H1 (cell line): Measurements from ENCODE around the gene DVL3. TPM values are rescaled to one million over a fixed set of nuclear protein-coding genes. Genes with fewer than 3 reads are reported as not detected.

ENCODE experiments used
- CTCF ChIA-PET: fragments of 300-600 bp; sonication (Branson Sonifier 250); formaldehyde crosslinking; loops from one replicate; lab custom pipeline; 2021; ENCODE audit not compliant: partially characterized antibody; lab: Charles Lee
- POLR2A ChIA-PET: fragments of 300-600 bp; sonication (Branson Sonifier 250); formaldehyde crosslinking; loops from one replicate; lab custom pipeline; 2021; ENCODE audit warnings: inconsistent platforms; ENCODE audit not compliant: partially characterized antibody; lab: Charles Lee
- DNase-seq, 2 experiments: peaks; one replicate each; pipeline versions ENCODE4 v3.0.0 to v3.0.0-alpha.2; 2010 to 2022; ENCODE audit warnings: low spot score in 2 of 2, low read depth in 1 of 2, mixed read lengths in 1 of 2
- FAIRE-seq: peaks from 2 replicates; lab custom pipeline; 2011; peaks lifted over from hg19 to GRCh38; lab: Jason Lieb, UNC
- H2AFZ ChIP-seq: 2 replicates; pipeline ENCODE4 v1.8.1; 2012; ENCODE audit warnings: low read length, inconsistent platforms
- H2AK5ac ChIP-seq: 2 replicates; pipeline ENCODE4 v1.6.1; 2013; ENCODE audit warnings: low read depth, low read length
- H2BK120ac ChIP-seq: replicated peaks from 2 replicates; pipeline ENCODE3; 2013; ENCODE audit warnings: low read depth, low read length, inconsistent platforms
- H2BK12ac ChIP-seq: 2 replicates; pipeline ENCODE4 v1.6.1; 2013; ENCODE audit warnings: low read depth, low read length
- H2BK15ac ChIP-seq: 2 replicates; pipeline ENCODE4 v1.6.1; 2013; ENCODE audit warnings: low read length
- H2BK20ac ChIP-seq: 2 replicates; pipeline ENCODE4 v1.6.1; 2013; ENCODE audit warnings: low read length
- H2BK5ac ChIP-seq: 2 replicates; pipeline ENCODE4 v1.6.1; 2013; ENCODE audit warnings: low read depth, low read length
- H3K14ac ChIP-seq: 2 replicates; pipeline ENCODE4 v1.6.1; 2013; ENCODE audit warnings: inconsistent platforms; ENCODE audit not compliant: insufficient read length
- H3K18ac ChIP-seq: 2 replicates; pipeline ENCODE4 v1.6.1; 2013; ENCODE audit warnings: low read length; ENCODE audit errors: extremely low read depth
- H3K23ac ChIP-seq: 2 replicates; pipeline ENCODE4 v1.6.1; 2013; ENCODE audit warnings: inconsistent platforms; ENCODE audit not compliant: insufficient read length
- H3K23me2 ChIP-seq: 2 replicates; pipeline ENCODE4 v1.6.1; 2013; ENCODE audit warnings: low read depth, low read length
- H3K27ac ChIP-seq: 2 replicates; pipeline ENCODE4 v1.6.1; 2011; ENCODE audit warnings: low read depth, low read length, inconsistent platforms
- H3K27me3 ChIP-seq, 4 experiments: replicated peaks in 1 of 4; 1 replicate in 1 of 4; 2 replicates in 3 of 4; pipeline versions ENCODE4 v1.6.1 to v1.8.1; 2011 to 2013; ENCODE audit warnings: low read length in 3 of 4, mild to moderate bottlenecking in 3 of 4, inconsistent platforms in 2 of 4, mixed read lengths in 2 of 4, moderate library complexity in 1 of 4; ENCODE audit not compliant: control insufficient read depth in 3 of 4, insufficient read depth in 3 of 4; ENCODE audit errors: extremely low read depth in 1 of 4
- H3K36me3 ChIP-seq, 4 experiments: 2 replicates each; pipeline versions ENCODE4 v1.6.1 to v1.8.1; 2011 to 2013; ENCODE audit warnings: mild to moderate bottlenecking in 4 of 4, low read length in 3 of 4, moderate library complexity in 2 of 4, control low read depth in 1 of 4, inconsistent platforms in 1 of 4; ENCODE audit not compliant: insufficient read depth in 4 of 4, control insufficient read depth in 2 of 4
- H3K4ac ChIP-seq: replicated peaks from 2 replicates; pipeline ENCODE3; 2013; ENCODE audit warnings: low read length, low read depth, mixed read lengths, inconsistent platforms; ENCODE audit not compliant: insufficient read length
- H3K4me1 ChIP-seq, 4 experiments: replicated peaks in 1 of 4; 1 replicate in 1 of 4; 2 replicates in 3 of 4; pipeline versions ENCODE4 v1.6.1 to v1.8.1; 2011 to 2013; ENCODE audit warnings: low read length in 3 of 4, inconsistent platforms in 2 of 4, mixed read lengths in 1 of 4; ENCODE audit not compliant: insufficient read depth in 4 of 4, control insufficient read depth in 3 of 4
- H3K4me2 ChIP-seq, 2 experiments: 2 replicates each; pipeline versions ENCODE4 v1.6.1 to v1.8.1; 2011 to 2013; ENCODE audit warnings: low read depth in 2 of 2, low read length in 2 of 2, control low read depth in 1 of 2, inconsistent platforms in 1 of 2, mild to moderate bottlenecking in 1 of 2; ENCODE audit not compliant: insufficient read depth in 1 of 2
- H3K4me3 ChIP-seq, 4 experiments: fragments of 200-600, 300-600 bp in 1 of 4; sonication (generic), shearing (Covaris generic), sonication (Bioruptor Twin) in 1 of 4; 2 replicates each; pipeline versions ENCODE4 v1.5.1 to v1.8.1; 2011 to 2016; ENCODE audit warnings: low read length in 4 of 4, low read depth in 3 of 4, control low read depth in 2 of 4, inconsistent platforms in 2 of 4, mild to moderate bottlenecking in 2 of 4, mixed read lengths in 1 of 4, moderate library complexity in 1 of 4; ENCODE audit not compliant: insufficient read depth in 2 of 4; ENCODE audit errors: extremely low read depth in 1 of 4
- H3K56ac ChIP-seq: replicated peaks from 2 replicates; pipeline ENCODE3; 2013; ENCODE audit warnings: low read depth, mild to moderate bottlenecking, mixed read lengths, low read length, inconsistent platforms; ENCODE audit not compliant: insufficient read length
- H3K79me1 ChIP-seq: 2 replicates; pipeline ENCODE4 v1.6.1; 2013; ENCODE audit warnings: low read depth, low read length, control low read depth
- H3K79me2 ChIP-seq, 2 experiments: 2 replicates each; pipeline versions ENCODE4 v1.6.1 to v1.8.1; 2012 to 2013; ENCODE audit warnings: low read length in 2 of 2, mild to moderate bottlenecking in 2 of 2, inconsistent platforms in 1 of 2; ENCODE audit not compliant: insufficient read depth in 2 of 2, control insufficient read depth in 1 of 2
- H3K9ac ChIP-seq, 4 experiments: replicated peaks in 1 of 4; 1 replicate in 1 of 4; 2 replicates in 3 of 4; pipeline versions ENCODE4 v1.6.1 to v1.8.1; 2011 to 2013; ENCODE audit warnings: low read depth in 3 of 4, low read length in 3 of 4, control low read depth in 2 of 4, mild to moderate bottlenecking in 2 of 4, moderate library complexity in 2 of 4, inconsistent platforms in 1 of 4; ENCODE audit errors: extremely low read depth in 1 of 4
- H3K9me3 ChIP-seq, 2 experiments: 2 replicates each; pipeline versions ENCODE4 v1.6.1 to v1.8.1; 2012 to 2013; ENCODE audit warnings: mild to moderate bottlenecking in 2 of 2, moderate library complexity in 2 of 2, control low read depth in 1 of 2, inconsistent platforms in 1 of 2, low read depth in 1 of 2, low read length in 1 of 2, mixed read lengths in 1 of 2; ENCODE audit not compliant: insufficient read depth in 2 of 2
- H4K20me1 ChIP-seq, 2 experiments: replicated peaks in 1 of 2; 2 replicates each; pipeline versions ENCODE3 to v1.8.1; 2011 to 2013; ENCODE audit warnings: inconsistent platforms in 2 of 2, low read length in 2 of 2, mild to moderate bottlenecking in 1 of 2; ENCODE audit not compliant: insufficient read depth in 2 of 2, control insufficient read depth in 1 of 2
- H4K5ac ChIP-seq: 2 replicates; pipeline ENCODE4 v1.6.1; 2013; ENCODE audit warnings: low read length, low read depth, mixed read lengths, inconsistent platforms; ENCODE audit not compliant: insufficient read length
- H4K8ac ChIP-seq: 2 replicates; pipeline ENCODE4 v1.8.0; 2013; ENCODE audit warnings: mild to moderate bottlenecking, moderate library complexity, low read length, inconsistent platforms; ENCODE audit not compliant: insufficient read depth; ENCODE audit errors: extremely low read depth
- H4K91ac ChIP-seq: replicated peaks from 2 replicates; pipeline ENCODE3; 2013; ENCODE audit warnings: low read length, mixed read lengths, inconsistent platforms; ENCODE audit not compliant: insufficient read length
- ASH2L ChIP-seq: fragments of 200-600, 300-600 bp; sonication (generic); IDR thresholded peaks from one replicate; pipeline ENCODE4 v1.7.1; 2017; ENCODE audit warnings: low read length
- BRCA1 ChIP-seq: IDR thresholded peaks from 2 replicates; pipeline ENCODE4 v1.6.1; 2012; ENCODE audit warnings: low read depth, low read length, improper control_type of control experiment
- CBX8 ChIP-seq: fragments of 300-800, 300-1000 bp; sonication (generic); IDR thresholded peaks from 2 replicates; pipeline ENCODE4 v1.7.1; 2016; ENCODE audit warnings: low read depth, low read length, borderline replicate concordance
- CHD2 ChIP-seq: IDR thresholded peaks from 2 replicates; pipeline ENCODE4 v1.6.1; 2012; ENCODE audit warnings: low read length, improper control_type of control experiment
- FOSL1 ChIP-seq: IDR thresholded peaks from 2 replicates; pipeline ENCODE4 v1.6.1; 2011; ENCODE audit warnings: mild to moderate bottlenecking, low read depth, low read length, moderate library complexity; ENCODE audit not compliant: insufficient read depth
- GABPA ChIP-seq: IDR thresholded peaks from 2 replicates; pipeline ENCODE4 v1.6.1; 2011; ENCODE audit warnings: mild to moderate bottlenecking, low read length, moderate library complexity, borderline replicate concordance; ENCODE audit not compliant: insufficient read depth
- HDAC6 ChIP-seq: IDR thresholded peaks from one replicate; pipeline ENCODE4 v1.7.1; 2012; ENCODE audit warnings: low read depth, mild to moderate bottlenecking, inconsistent platforms, low read length, moderate library complexity
- KDM1A ChIP-seq: fragments of 200-600, 300-600 bp; sonication (generic); IDR thresholded peaks from 2 replicates; pipeline ENCODE4 v1.7.1; 2016; ENCODE audit warnings: mild to moderate bottlenecking, low read length, borderline replicate concordance
- KDM5A ChIP-seq: fragments of 200-600 bp; IDR thresholded peaks from 2 replicates; pipeline ENCODE4 v1.7.1; 2012; ENCODE audit warnings: mild to moderate bottlenecking, low read length, inconsistent platforms, mixed read lengths
- MAX ChIP-seq: IDR thresholded peaks from 2 replicates; pipeline ENCODE4 v1.6.1; 2012; ENCODE audit warnings: inconsistent platforms
- RAD21 ChIP-seq, 2 experiments: IDR thresholded peaks in 1 of 2; conservative IDR thresholded peaks in 1 of 2; 2 replicates each; pipeline ENCODE4 v1.6.1; 2011; ENCODE audit warnings: low read depth in 2 of 2, low read length in 2 of 2, improper control_type of control experiment in 1 of 2, inconsistent platforms in 1 of 2, mild to moderate bottlenecking in 1 of 2, moderate library complexity in 1 of 2
- RNF2 ChIP-seq: fragments of 200-900, 300-1000 bp; sonication (generic); IDR thresholded peaks from 2 replicates; pipeline ENCODE4 v1.7.1; 2016; ENCODE audit warnings: borderline replicate concordance, low read depth, mild to moderate bottlenecking, antibody characterized with exemption, low read length; ENCODE audit not compliant: poor library complexity, severe bottlenecking; ENCODE audit errors: missing control alignments
- TCF12 ChIP-seq: IDR thresholded peaks from 2 replicates; pipeline ENCODE4 v1.6.1; 2011; ENCODE audit warnings: low read depth, mild to moderate bottlenecking, low read length
- WGBS, 2 experiments: shearing (Covaris generic) in 1 of 2; methylation state at CpG; one replicate each; pipeline versions ENCODE4 v1.1.6 to v1.1.7; 2013 to 2015; ENCODE audit warnings: low lambda C conversion rate in 2 of 2, mixed read lengths in 2 of 2, inconsistent platforms in 1 of 2, low coverage in 1 of 2, missing lambda C conversion rate in 1 of 2; ENCODE audit not compliant: insufficient replicate concordance in 2 of 2, insufficient coverage in 1 of 2, insufficient read length in 1 of 2; ENCODE audit errors: extremely low coverage in 1 of 2, missing lambda C conversion rate in 1 of 2; 5-methylcytosine and 5-hydroxymethylcytosine counted together
- polyA plus RNA-seq, 7 experiments: library from polyadenylated mRNA; depleted of rRNA in 3 of 7; stranded (reverse) in 5 of 7; unstranded in 2 of 7; fragments of >200 nt in 5 of 7; fragments of 200-250 nt in 2 of 7; gene quantifications; 1 replicate in 5 of 7; 2 replicates in 1 of 7; 4 replicates in 1 of 7; pipeline versions ENCODE4 v1.2.1 to v1.2.3, GENCODE V29; 2011 to 2013; ENCODE audit warnings: missing spikeins in 2 of 7, mixed read lengths in 2 of 7
- total RNA-seq: library from RNA; stranded (reverse); fragmentation: NEBNext Ultra II Directional; extraction: Animal tissue kit (Norgen Biotek cat#: 25700); gene quantifications from 2 replicates; pipeline ENCODE4 v1.2.1, GENCODE V29; 2021

The DVL3 gene
- total and polyA plus RNA-seq, 2 of the 8 experiments (the other 6 are each of a cell fraction or from before 2014, with no cell fraction given): 38.5 to 66.6 TPM

GRCh38 chr3:184158404-184158803, 3.2 kb downstream of the DVL3 start:
- Histone ChIP-seq H3K23ac (no peak overlapping the region), H3K27ac (no peak overlapping the region), H3K27me3 (no peaks in the 10 kb centered on the region), H3K4me2 (no peak overlapping the region; a peak in 1 of 4 replicates), H2BK5ac (no peak overlapping the region), H2AFZ (no peak overlapping the region), H2BK12ac (no peak overlapping the region), H3K4me1 (peaks cover 2 to 9% (median 5%) of the 10 kb centered on the region in 4 experiments; a peak in 6 of 7 replicates), H3K18ac (no peak overlapping the region), H3K56ac (no peak overlapping the region), H3K4me3 (no peak overlapping the region), H4K5ac (no peak overlapping the region), H3K14ac (no peak overlapping the region), H4K20me1 (peaks cover 0 to 4% of the 10 kb centered on the region in 2 experiments), H4K8ac (no peak overlapping the region), H3K9ac (no peak overlapping the region), H2BK120ac (no peak overlapping the region), H3K79me1 (peaks cover 18% of the 10 kb centered on the region), H3K9me3 (no peaks in the 10 kb centered on the region), H3K79me2 (peaks cover 21 to 44% of the 10 kb centered on the region in 2 experiments), H3K23me2 (peaks cover 16% of the 10 kb centered on the region), H3K36me3 (no peaks in the 10 kb centered on the region; a peak in 1 of 8 replicates), H2AK5ac (no peak overlapping the region), H2BK20ac (no peak overlapping the region), H4K91ac (no peak overlapping the region), H2BK15ac (no peak overlapping the region), H3K4ac (no peak overlapping the region)
- WGBS, 2 experiments: 93% methylated on average over 4 of the region's 4 CpGs; no CpG with 5 or more reads in 1 of the 2 experiments
- no peak for TF ChIP-seq HDAC6
- no peak for TF ChIP-seq KDM1A
- TF ChIP-seq GABPA: no peak
- no peak for TF ChIP-seq KDM5A
- TF ChIP-seq CBX8: no peak
- TF ChIP-seq FOSL1: no peak
- TF ChIP-seq BRCA1: no peak
- TF ChIP-seq TCF12: no peak
- no peak for TF ChIP-seq RNF2
- TF ChIP-seq MAX: no peak
- TF ChIP-seq CHD2: no peak
- TF ChIP-seq ASH2L: no peak
- no peak for TF ChIP-seq RAD21 (IDR thresholded peaks at IDR 0.05 in 1 of 2, conservative IDR thresholded peaks at IDR 0.05 in 1 of 2; ENCODE audit: low read depth in 2 of 2, low read length in 2 of 2)
- ChIA-PET CTCF (interaction anchor here (0.6 to 2.2 kb wide), 5 partner anchors 11 to 1013 kb away, joined by 3 to 7 read pairs (median 4); no protein-coding TSS in a partner anchor), POLR2A (interaction anchor here (3.3 kb wide), 1 partner anchor 12 kb away, joined by 26 read pairs; no protein-coding TSS in a partner anchor)
- DNase-seq (no peak), FAIRE-seq (no peak)
